Upper lobe of right lung (tissue), 1 donor: ENCODE measurements around the gene HS3ST6. TPM values are rescaled to one million over a fixed set of nuclear protein-coding genes. Genes with fewer than 3 reads are reported as not detected.
A peak's percentile ranks its signal among the peaks of the same experiment; 100 is the strongest.

Source experiments
- ATAC-seq: fragments of 200-7000 bp; cut with Tn5 transposase; one replicate; pipeline ENCODE4 v1.9.1; 2020; ENCODE audit warnings: mild to moderate bottlenecking, moderate library complexity
- DNase-seq: peaks from one replicate; pipeline ENCODE4 v3.0.0-alpha.2; 2020
- H3K27ac ChIP-seq: fragments of 200-600 bp; one replicate; pipeline ENCODE4 v1.8.0; 2022
- H3K27me3 ChIP-seq: fragments of 200-600 bp; one replicate; pipeline ENCODE4 v1.8.0; 2022; ENCODE audit warnings: mild to moderate bottlenecking
- H3K36me3 ChIP-seq: fragments of 200-600 bp; one replicate; pipeline ENCODE4 v1.8.0; 2022
- H3K4me1 ChIP-seq: fragments of 200-600 bp; one replicate; pipeline ENCODE4 v1.8.0; 2022
- H3K4me3 ChIP-seq: fragments of 200-600 bp; one replicate; pipeline ENCODE4 v1.8.0; 2022; ENCODE audit warnings: mild to moderate bottlenecking
- H3K9me3 ChIP-seq: fragments of 200-600 bp; one replicate; pipeline ENCODE4 v1.8.0; 2022
- intact Hi-C: fragments of 100-400 bp; cut with DNase I; formaldehyde crosslinking; loops from one replicate; pipeline ENCODE4 v1.11.0; 2022
- total RNA-seq: library from RNA; stranded (reverse); fragmentation: NEBNext Ultra II Directional; extraction: Animal tissue kit (Norgen Biotek cat#: 25700); gene quantifications from one replicate; pipeline ENCODE4 v1.2.1, GENCODE V29; 2021
- TF ChIP-seq, protein P1 (sequence below): fragments of 200-600 bp; IDR thresholded peaks from one replicate; pipeline ENCODE4 v1.8.0; 2022; ENCODE audit warnings: antibody characterized with exemption
- donor health status: DM: no; HTN: yes; CAD: no; lungs with severe emphysema.

HS3ST6 gene
- total RNA-seq, 1 donor from 2014 or later, result not detected

DNA sequence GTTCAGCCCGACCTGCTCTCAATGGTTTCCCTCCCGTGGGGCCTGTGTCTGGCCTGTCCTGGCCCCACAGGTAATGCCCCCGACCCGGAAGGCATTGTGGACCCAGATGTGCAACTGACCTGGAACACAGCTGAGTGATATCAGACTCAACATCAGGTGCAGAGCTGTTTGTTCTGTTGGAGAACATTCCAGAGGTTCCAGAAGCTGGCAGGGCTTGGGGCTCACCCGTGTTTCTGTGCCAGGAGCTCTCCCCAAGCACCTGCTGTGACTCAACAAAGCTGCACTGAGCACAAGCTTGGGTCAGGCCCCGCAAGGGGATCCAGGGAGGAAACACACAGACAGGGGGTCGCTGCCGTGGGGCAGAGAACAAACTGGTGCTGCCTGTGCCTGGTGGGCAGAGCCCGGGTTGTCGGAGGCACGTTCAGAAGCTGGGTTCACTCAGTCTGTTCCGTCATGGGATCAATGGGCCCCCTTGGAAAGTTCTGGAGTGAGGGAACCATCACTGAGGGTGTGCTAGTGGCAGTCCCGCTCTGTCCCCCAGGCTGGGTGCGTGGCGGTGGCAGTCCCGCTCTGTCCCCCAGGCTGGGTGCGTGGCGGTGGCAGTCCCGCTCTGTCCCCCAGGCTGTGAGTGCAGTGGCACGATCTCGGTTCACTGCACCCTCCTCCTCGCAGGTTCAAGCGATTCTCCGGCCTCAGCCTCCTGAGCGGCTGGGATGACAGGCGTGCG lies 22.1 kb downstream of the HS3ST6 start:
- no peak for DNase-seq
- Histone ChIP-seq H3K4me3 (no peak overlapping the region), H3K36me3 (no peaks in the 10 kb centered on the region), H3K4me1 (no peaks in the 10 kb centered on the region), H3K27me3 (peaks cover 14% of the 10 kb centered on the region), H3K9me3 (no peaks in the 10 kb centered on the region), H3K27ac (no peak overlapping the region)
- TF ChIP-seq, protein P1, sequence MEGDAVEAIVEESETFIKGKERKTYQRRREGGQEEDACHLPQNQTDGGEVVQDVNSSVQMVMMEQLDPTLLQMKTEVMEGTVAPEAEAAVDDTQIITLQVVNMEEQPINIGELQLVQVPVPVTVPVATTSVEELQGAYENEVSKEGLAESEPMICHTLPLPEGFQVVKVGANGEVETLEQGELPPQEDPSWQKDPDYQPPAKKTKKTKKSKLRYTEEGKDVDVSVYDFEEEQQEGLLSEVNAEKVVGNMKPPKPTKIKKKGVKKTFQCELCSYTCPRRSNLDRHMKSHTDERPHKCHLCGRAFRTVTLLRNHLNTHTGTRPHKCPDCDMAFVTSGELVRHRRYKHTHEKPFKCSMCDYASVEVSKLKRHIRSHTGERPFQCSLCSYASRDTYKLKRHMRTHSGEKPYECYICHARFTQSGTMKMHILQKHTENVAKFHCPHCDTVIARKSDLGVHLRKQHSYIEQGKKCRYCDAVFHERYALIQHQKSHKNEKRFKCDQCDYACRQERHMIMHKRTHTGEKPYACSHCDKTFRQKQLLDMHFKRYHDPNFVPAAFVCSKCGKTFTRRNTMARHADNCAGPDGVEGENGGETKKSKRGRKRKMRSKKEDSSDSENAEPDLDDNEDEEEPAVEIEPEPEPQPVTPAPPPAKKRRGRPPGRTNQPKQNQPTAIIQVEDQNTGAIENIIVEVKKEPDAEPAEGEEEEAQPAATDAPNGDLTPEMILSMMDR, result no peak
- intact Hi-C loops, result no loop called here
- peak; percentile 69 for ATAC-seq

- Histone ChIP-seq H3K36me3 (no peaks in the 10 kb centered on the region), H3K9me3 (no peaks in the 10 kb centered on the region), H3K4me3 (no peak overlapping the region), H3K27ac (no peak overlapping the region), H3K4me1 (no peaks in the 10 kb centered on the region), H3K27me3 (peaks cover 15% of the 10 kb centered on the region)
- intact Hi-C loops, result no loop called here
- ATAC-seq, result no peak
- TF ChIP-seq, protein P1, result no peak
- no peak for DNase-seq
Measured at GRCh38 chr16:1895068-1895467, 23.1 kb downstream of the HS3ST6 start.

DNA sequence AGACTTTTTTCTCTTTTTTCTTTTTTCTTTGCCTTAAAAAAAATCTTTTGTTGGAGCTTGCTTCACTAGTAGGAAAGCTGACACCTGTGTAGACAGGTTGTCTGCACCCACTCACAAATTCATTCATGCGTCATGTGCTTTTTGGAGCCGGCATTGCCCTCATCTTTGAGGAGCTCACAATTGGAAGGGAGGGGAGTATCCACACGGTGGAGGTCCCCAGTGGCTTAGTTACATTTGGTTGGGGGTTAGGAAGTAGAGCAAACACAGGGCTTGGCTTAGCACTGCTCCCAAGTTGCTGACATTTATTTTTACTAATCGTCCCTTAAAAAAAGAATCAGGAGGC lies 27.5 kb downstream of the HS3ST6 start:
- Histone ChIP-seq H3K4me1 (no peaks in the 10 kb centered on the region), H3K27ac (no peak overlapping the region), H3K4me3 (no peak overlapping the region), H3K27me3 (peaks cover 28% of the 10 kb centered on the region), H3K36me3 (no peaks in the 10 kb centered on the region), H3K9me3 (no peaks in the 10 kb centered on the region)
- intact Hi-C loops, result no loop called here
- DNase-seq (no peak), ATAC-seq (no peak)
- TF ChIP-seq, protein P1, result no peak

- DNase-seq (no peak), ATAC-seq (no peak)
- H3K27me3 ChIP-seq, result peaks cover 29% of the 10 kb centered on the region
Measured at GRCh38 chr16:1890024-1890707, 28.0 kb downstream of the HS3ST6 start.

GRCh38 chr16:1887711-1888354 lies 30.4 kb downstream of the HS3ST6 start:
- H3K27ac ChIP-seq, result no peak overlapping the region
- no peaks in the 10 kb centered on the region for H3K36me3 ChIP-seq
- no peaks in the 10 kb centered on the region for H3K9me3 ChIP-seq
- intact Hi-C loops, result no loop called here
- TF ChIP-seq, protein P1, result no peak
- ATAC-seq (no peak), DNase-seq (no peak)
- no peak overlapping the region for H3K4me3 ChIP-seq
- H3K27me3 ChIP-seq, result peaks cover 25% of the 10 kb centered on the region
- H3K4me1 ChIP-seq, result no peaks in the 10 kb centered on the region

More at GRCh38 chr16:1890024-1890707, 28.0 kb downstream of the HS3ST6 start:
- no peaks in the 10 kb centered on the region for H3K36me3 ChIP-seq
- H3K27ac ChIP-seq, result no peak overlapping the region
- no peaks in the 10 kb centered on the region for H3K9me3 ChIP-seq
- TF ChIP-seq, protein P1, result no peak
- H3K4me1 ChIP-seq, result no peaks in the 10 kb centered on the region
- no peak overlapping the region for H3K4me3 ChIP-seq
- intact Hi-C loops, result no loop called here
